H9 (cell line): ENCODE results near the gene CEP192. TPM values are rescaled to one million over a fixed set of nuclear protein-coding genes. Genes with fewer than 3 reads are reported as not detected.

Experiments
- DNase-seq: peaks from one replicate; pipeline ENCODE4 v3.0.0-alpha.2; 2017
- H2AFZ ChIP-seq: one replicate; pipeline ENCODE4 v1.6.1; 2013; ENCODE audit warnings: mild to moderate bottlenecking, low read length, control low read depth, moderate library complexity
- H2AK5ac ChIP-seq: 2 replicates; pipeline ENCODE4 v1.6.1; 2013; ENCODE audit warnings: low read length, control low read depth, mixed read lengths; ENCODE audit not compliant: insufficient read length
- H2BK120ac ChIP-seq: one replicate; pipeline ENCODE4 v1.6.1; 2013; ENCODE audit warnings: low read depth, mild to moderate bottlenecking, low read length, control low read depth, inconsistent platforms; ENCODE audit not compliant: poor library complexity, severe bottlenecking
- H2BK12ac ChIP-seq: 2 replicates; pipeline ENCODE4 v1.6.1; 2013; ENCODE audit warnings: low read length, control low read depth, mixed read lengths, low read depth; ENCODE audit not compliant: insufficient read length
- H2BK15ac ChIP-seq: 2 replicates; pipeline ENCODE4 v1.6.1; 2013; ENCODE audit warnings: low read depth, low read length, control low read depth
- H2BK20ac ChIP-seq: one replicate; pipeline ENCODE4 v1.6.1; 2013; ENCODE audit warnings: low read depth, mild to moderate bottlenecking, low read length, control low read depth, inconsistent platforms; ENCODE audit not compliant: poor library complexity, severe bottlenecking
- H2BK5ac ChIP-seq: 2 replicates; pipeline ENCODE4 v1.6.1; 2013; ENCODE audit warnings: low read length, control low read depth, mixed read lengths; ENCODE audit not compliant: insufficient read length
- H3K14ac ChIP-seq: 2 replicates; pipeline ENCODE4 v1.6.1; 2013; ENCODE audit warnings: low read length, control low read depth; ENCODE audit not compliant: insufficient read depth
- H3K18ac ChIP-seq: 2 replicates; pipeline ENCODE4 v1.6.1; 2013; ENCODE audit warnings: low read depth, mild to moderate bottlenecking, mixed read lengths, low read length, control low read depth; ENCODE audit not compliant: insufficient read length
- H3K23ac ChIP-seq: 2 replicates; pipeline ENCODE4 v1.6.1; 2013; ENCODE audit warnings: low read length, control low read depth, mixed read lengths, low read depth; ENCODE audit not compliant: insufficient read length
- H3K23me2 ChIP-seq: 2 replicates; pipeline ENCODE4 v1.6.1; 2013; ENCODE audit warnings: low read depth, mild to moderate bottlenecking, mixed read lengths, low read length, control low read depth; ENCODE audit not compliant: insufficient read length, poor library complexity, severe bottlenecking
- H3K27ac ChIP-seq: 2 replicates; pipeline ENCODE4 v1.5.1; 2013; ENCODE audit warnings: low read length, control low read depth, mixed read lengths, low read depth; ENCODE audit not compliant: insufficient read length
- H3K27me3 ChIP-seq: 2 replicates; pipeline ENCODE4 v1.6.1; 2013; ENCODE audit warnings: low read length, control low read depth, inconsistent platforms; ENCODE audit not compliant: insufficient read depth
- H3K4ac ChIP-seq: 2 replicates; pipeline ENCODE4 v1.6.1; 2013; ENCODE audit warnings: low read depth, mild to moderate bottlenecking, control low read depth, inconsistent platforms, low read length, moderate library complexity
- H3K4me1 ChIP-seq: 2 replicates; pipeline ENCODE4 v1.6.1; 2013; ENCODE audit warnings: low read length, control low read depth, inconsistent platforms; ENCODE audit not compliant: insufficient read depth
- H3K4me2 ChIP-seq: 2 replicates; pipeline ENCODE4 v1.6.1; 2013; ENCODE audit warnings: low read length, control low read depth, mixed read lengths; ENCODE audit not compliant: insufficient read length, insufficient read depth
- H3K56ac ChIP-seq: 2 replicates; pipeline ENCODE4 v1.6.1; 2013; ENCODE audit warnings: low read depth, mild to moderate bottlenecking, mixed read lengths, low read length, control low read depth; ENCODE audit not compliant: insufficient read length
- H3K79me1 ChIP-seq: 2 replicates; pipeline ENCODE4 v1.6.1; 2013; ENCODE audit warnings: low read depth, mild to moderate bottlenecking, moderate library complexity, low read length, control low read depth, inconsistent platforms; ENCODE audit not compliant: insufficient read depth, poor library complexity, severe bottlenecking
- H3K79me2 ChIP-seq: 2 replicates; pipeline ENCODE4 v1.6.1; 2013; ENCODE audit warnings: low read length, control low read depth, inconsistent platforms; ENCODE audit not compliant: insufficient read depth
- H3K9ac ChIP-seq: 2 replicates; pipeline ENCODE4 v1.6.1; 2013; ENCODE audit warnings: low read length, control low read depth, mixed read lengths; ENCODE audit not compliant: insufficient read length; ENCODE audit errors: extremely low read depth
- H3K9me3 ChIP-seq: one replicate; pipeline ENCODE4 v1.6.1; 2013; ENCODE audit warnings: low read depth, low read length, inconsistent platforms; ENCODE audit not compliant: control insufficient read depth
- H3T11ph ChIP-seq: one replicate; pipeline ENCODE4 v1.6.1; 2013; ENCODE audit warnings: mild to moderate bottlenecking, low read length, control low read depth, inconsistent platforms
- H4K20me1 ChIP-seq: one replicate; pipeline ENCODE4 v1.6.1; 2013; ENCODE audit not compliant: control insufficient read depth, insufficient read length, insufficient read depth
- H4K5ac ChIP-seq: 2 replicates; pipeline ENCODE4 v1.6.1; 2013; ENCODE audit warnings: low read depth, mild to moderate bottlenecking, mixed read lengths, low read length, control low read depth; ENCODE audit not compliant: insufficient read length
- H4K8ac ChIP-seq: replicated peaks from 2 replicates; pipeline ENCODE4 v1.6.1; 2013; ENCODE audit warnings: low read length, control low read depth, mixed read lengths, low read depth; ENCODE audit not compliant: insufficient read length
- H4K91ac ChIP-seq: 2 replicates; pipeline ENCODE4 v1.6.1; 2013; ENCODE audit warnings: low read depth, mild to moderate bottlenecking, moderate library complexity, mixed read lengths, low read length, control low read depth; ENCODE audit not compliant: insufficient read length
- H3K27ac Mint-ChIP-seq, 3 experiments: 2 replicates in 2 of 3; 3 replicates in 1 of 3; pipeline ENCODE4 v1.8.0; 2020 to 2021; ENCODE audit warnings: mixed read lengths in 3 of 3, mild to moderate bottlenecking in 1 of 3, moderate library complexity in 1 of 3
- H3K27me3 Mint-ChIP-seq: 2 replicates; pipeline ENCODE4 v1.8.0; 2021; ENCODE audit warnings: low read depth, mild to moderate bottlenecking, moderate library complexity, mixed read lengths
- H3K36me3 Mint-ChIP-seq, 3 experiments: 2 replicates in 2 of 3; 3 replicates in 1 of 3; pipeline ENCODE4 v1.8.0; 2020 to 2021; ENCODE audit warnings: low read depth in 3 of 3, mixed read lengths in 3 of 3; ENCODE audit not compliant: insufficient read depth in 1 of 3
- H3K4me1 Mint-ChIP-seq, 2 experiments: 2 replicates each; pipeline ENCODE4 v1.8.0; 2020; ENCODE audit warnings: mixed read lengths in 2 of 2
- H3K4me3 Mint-ChIP-seq, 2 experiments: 2 replicates in 1 of 2; 3 replicates in 1 of 2; pipeline ENCODE4 v1.8.0; 2020 to 2021; ENCODE audit warnings: mild to moderate bottlenecking in 2 of 2, mixed read lengths in 2 of 2, moderate library complexity in 1 of 2
- H3K9me3 Mint-ChIP-seq, 2 experiments: 2 replicates in 1 of 2; 3 replicates in 1 of 2; pipeline ENCODE4 v1.8.0; 2020; ENCODE audit warnings: mild to moderate bottlenecking in 2 of 2, mixed read lengths in 2 of 2, moderate library complexity in 1 of 2
- WGBS: extraction: QIAGEN DNeasy Blood & Tissue Kit; methylation state at CpG from one replicate; pipeline ENCODE4 v1.1.7; 2013; ENCODE audit warnings: missing lambda C conversion rate, low lambda C conversion rate, mixed read lengths; ENCODE audit not compliant: insufficient read length; ENCODE audit errors: extremely low coverage; 5-methylcytosine and 5-hydroxymethylcytosine counted together
- total RNA-seq: library from RNA; stranded (reverse); gene quantifications from 2 replicates; pipeline ENCODE4 v1.2.1, GENCODE V29; 2021
- TF ChIP-seq, protein P1 (sequence below): fragments of 200-600 bp; sonication (generic); conservative IDR thresholded peaks from 3 replicates; pipeline ENCODE4 v1.8.0; 2021; ENCODE audit warnings: antibody characterized with exemption, mild to moderate bottlenecking

CEP192 gene
- total RNA-seq, 1 experiment from 2014 or later: 23.5 TPM

DNA sequence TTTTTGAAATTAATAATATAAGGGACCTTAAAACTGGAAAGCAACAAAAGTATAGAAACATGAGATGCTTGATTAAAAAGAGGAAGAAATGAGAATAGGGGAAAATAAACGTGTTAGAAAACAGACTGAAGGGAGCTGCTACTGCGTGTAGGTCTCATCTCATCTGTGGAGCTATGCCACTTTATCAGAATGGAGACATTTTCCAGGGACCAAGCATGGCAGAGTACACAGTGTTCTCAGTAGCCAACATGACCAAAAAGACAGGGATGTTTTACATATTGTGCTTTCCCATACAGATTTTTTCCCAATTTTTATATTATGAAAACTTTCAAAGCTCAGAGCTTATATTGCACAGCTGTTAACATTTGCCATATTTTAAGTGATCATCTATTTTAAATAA is 23.1 kb downstream of the CEP192 start:
- Histone ChIP-seq H2BK20ac (no peak overlapping the region), H4K20me1 (no peaks in the 10 kb centered on the region), H3K79me1 (no peaks in the 10 kb centered on the region), H3K4me2 (no peak overlapping the region), H3K27ac (no peak overlapping the region), H3K23me2 (no peaks in the 10 kb centered on the region), H3K9ac (no peak overlapping the region), H2AFZ (no peak overlapping the region), H3K18ac (no peak overlapping the region), H2BK120ac (no peak overlapping the region), H3K27me3 (no peaks in the 10 kb centered on the region), H2BK12ac (no peak overlapping the region), H3K79me2 (no peaks in the 10 kb centered on the region), H3K23ac (no peak overlapping the region), H3K4me1 (no peaks in the 10 kb centered on the region), H3K56ac (no peak overlapping the region), H3T11ph (no peak overlapping the region), H3K9me3 (no peaks in the 10 kb centered on the region), H3K4ac (no peak overlapping the region), H4K8ac (no peak overlapping the region), H3K14ac (no peak overlapping the region), H4K91ac (no peak overlapping the region), H2BK5ac (no peak overlapping the region), H2AK5ac (no peak overlapping the region), H4K5ac (no peak overlapping the region), H2BK15ac (no peak overlapping the region)
- WGBS: no CpG with 5 or more reads among the region's 2 CpGs
- H3K4me1 Mint-ChIP-seq: no peaks in the 10 kb centered on the region
- TF ChIP-seq, protein P1, sequence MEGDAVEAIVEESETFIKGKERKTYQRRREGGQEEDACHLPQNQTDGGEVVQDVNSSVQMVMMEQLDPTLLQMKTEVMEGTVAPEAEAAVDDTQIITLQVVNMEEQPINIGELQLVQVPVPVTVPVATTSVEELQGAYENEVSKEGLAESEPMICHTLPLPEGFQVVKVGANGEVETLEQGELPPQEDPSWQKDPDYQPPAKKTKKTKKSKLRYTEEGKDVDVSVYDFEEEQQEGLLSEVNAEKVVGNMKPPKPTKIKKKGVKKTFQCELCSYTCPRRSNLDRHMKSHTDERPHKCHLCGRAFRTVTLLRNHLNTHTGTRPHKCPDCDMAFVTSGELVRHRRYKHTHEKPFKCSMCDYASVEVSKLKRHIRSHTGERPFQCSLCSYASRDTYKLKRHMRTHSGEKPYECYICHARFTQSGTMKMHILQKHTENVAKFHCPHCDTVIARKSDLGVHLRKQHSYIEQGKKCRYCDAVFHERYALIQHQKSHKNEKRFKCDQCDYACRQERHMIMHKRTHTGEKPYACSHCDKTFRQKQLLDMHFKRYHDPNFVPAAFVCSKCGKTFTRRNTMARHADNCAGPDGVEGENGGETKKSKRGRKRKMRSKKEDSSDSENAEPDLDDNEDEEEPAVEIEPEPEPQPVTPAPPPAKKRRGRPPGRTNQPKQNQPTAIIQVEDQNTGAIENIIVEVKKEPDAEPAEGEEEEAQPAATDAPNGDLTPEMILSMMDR: no peak
- no peaks in the 10 kb centered on the region for H3K9me3 Mint-ChIP-seq
- no peak for DNase-seq
- H3K27ac Mint-ChIP-seq: no peak overlapping the region
- H3K36me3 Mint-ChIP-seq: peaks cover 20 to 75% (median 61%) of the 10 kb centered on the region in 3 experiments; a peak in 6 of 7 replicates
- no peaks in the 10 kb centered on the region for H3K27me3 Mint-ChIP-seq
- no peak overlapping the region for H3K4me3 Mint-ChIP-seq
